HCT116 (cell line): Measurements from ENCODE around the gene SCFD2. TPM values are rescaled to one million over a fixed set of nuclear protein-coding genes. Genes with fewer than 3 reads are reported as not detected.

Experiments used
- ATAC-seq: fragments of 200-7000 bp; cut with Tn5 transposase; 2 replicates; pipeline ENCODE4 v1.9.1; 2020; ENCODE audit warnings: mild to moderate bottlenecking, moderate library complexity
- BruUV-seq: library from RNA; stranded (reverse); fragments of 400-500 nt; replicated peaks from 2 replicates; lab custom pipeline; 2021; lab: Mats Ljungman, UMichigan
- CTCF ChIA-PET: fragments of 300-600 bp; sonication (Branson Sonifier 250); formaldehyde crosslinking; loops from one replicate; lab custom pipeline; 2021; ENCODE audit warnings: antibody characterized with exemption; lab: Charles Lee
- POLR2A ChIA-PET: fragments of 300-600, 350-600 bp; sonication (Branson Sonifier 250); formaldehyde crosslinking; loops from one replicate; lab custom pipeline; 2021; ENCODE audit warnings: antibody characterized with exemption; lab: Charles Lee
- RAD21 ChIA-PET, 2 experiments: fragments of 300-600 bp; sonication (Branson Sonifier 250); formaldehyde crosslinking; loops; one replicate each; lab custom pipeline; 2023; ENCODE audit warnings: low total read pairs in 2 of 2; ENCODE audit not compliant: uncharacterized antibody in 2 of 2, unreplicated experiment in 2 of 2, low non-redundant PET in 1 of 2; lab: Charles Lee
- DNase-seq: peaks from one replicate; pipeline ENCODE4 v3.0.0-alpha.2; 2010; ENCODE audit warnings: low read depth, low spot score
- H2AFZ ChIP-seq: fragments of 200-600 bp; shearing (Covaris generic), sonication (generic); 2 replicates; pipeline ENCODE4 v1.6.1; 2017; ENCODE audit warnings: low read depth, mixed run types, mixed read lengths, antibody characterized with exemption, low read length; ENCODE audit not compliant: poor library complexity, severe bottlenecking
- H3K27ac ChIP-seq: 2 replicates; pipeline ENCODE4 v1.5.1; 2012; ENCODE audit warnings: low read depth, low read length
- H3K27me3 ChIP-seq: fragments of 200-600 bp; sonication (generic); 2 replicates; pipeline ENCODE4 v1.6.1; 2016; ENCODE audit warnings: mixed run types, low read length, mixed read lengths; ENCODE audit not compliant: insufficient read depth
- H3K36me3 ChIP-seq, 2 experiments: fragments of 200-500 bp in 1 of 2; fragments of 200-600 bp in 1 of 2; sonication (Bioruptor generic) in 1 of 2; sonication (generic) in 1 of 2; 2 replicates each; pipeline versions ENCODE4 v1.5.1 to v1.6.1; 2014 to 2016; ENCODE audit warnings: low read length in 2 of 2, inconsistent platforms in 1 of 2, mixed read lengths in 1 of 2, mixed run types in 1 of 2; ENCODE audit not compliant: insufficient read depth in 2 of 2, control insufficient read depth in 1 of 2
- H3K4me1 ChIP-seq, 2 experiments: fragments of 200-600 bp in 1 of 2; sonication (generic) in 1 of 2; 2 replicates each; pipeline versions ENCODE4 v1.5.1 to v1.6.1; 2012 to 2017; ENCODE audit warnings: low read length in 2 of 2, inconsistent platforms in 1 of 2, mild to moderate bottlenecking in 1 of 2, mixed read lengths in 1 of 2, mixed run types in 1 of 2, moderate library complexity in 1 of 2; ENCODE audit not compliant: insufficient read depth in 2 of 2, control insufficient read depth in 1 of 2
- H3K4me2 ChIP-seq: fragments of 200-600 bp; sonication (generic); 2 replicates; pipeline ENCODE4 v1.6.1; 2017; ENCODE audit warnings: mixed run types, low read length, mixed read lengths
- H3K4me3 ChIP-seq, 2 experiments: fragments of 200-600 bp in 1 of 2; sonication (generic) in 1 of 2; replicated peaks in 1 of 2; 2 replicates each; pipeline ENCODE4 v1.5.1; 2011 to 2016; ENCODE audit warnings: low read length in 2 of 2, control low read depth in 1 of 2, low read depth in 1 of 2, mild to moderate bottlenecking in 1 of 2, mixed read lengths in 1 of 2, mixed run types in 1 of 2
- H3K79me2 ChIP-seq: fragments of 200-600 bp; sonication (generic); 2 replicates; pipeline ENCODE4 v1.6.1; 2017; ENCODE audit warnings: mild to moderate bottlenecking, mixed run types, low read length, moderate library complexity, mixed read lengths; ENCODE audit not compliant: insufficient read depth
- H3K9ac ChIP-seq: fragments of 200-600 bp; sonication (generic); 2 replicates; pipeline ENCODE4 v1.6.1; 2016; ENCODE audit warnings: low read length, mixed read lengths
- H3K9me2 ChIP-seq: fragments of 200-600 bp; sonication (generic), shearing (Covaris generic); 2 replicates; pipeline ENCODE4 v1.6.1; 2017; ENCODE audit warnings: mixed run types, mild to moderate bottlenecking, moderate library complexity; ENCODE audit not compliant: insufficient read depth
- H3K9me3 ChIP-seq, 2 experiments: fragments of 200-500 bp in 1 of 2; fragments of 200-600 bp in 1 of 2; sonication (Bioruptor generic) in 1 of 2; sonication (generic) in 1 of 2; 2 replicates each; pipeline ENCODE4 v1.6.1; 2014 to 2017; ENCODE audit warnings: low read length in 2 of 2, mixed read lengths in 2 of 2, inconsistent platforms in 1 of 2, low read depth in 1 of 2, mild to moderate bottlenecking in 1 of 2, mixed run types in 1 of 2, moderate library complexity in 1 of 2; ENCODE audit not compliant: control insufficient read depth in 1 of 2, insufficient read depth in 1 of 2
- H4K20me1 ChIP-seq: fragments of 200-600 bp; sonication (generic), shearing (Covaris generic); 2 replicates; pipeline ENCODE4 v1.6.1; 2017; ENCODE audit warnings: mixed run types, mild to moderate bottlenecking, moderate library complexity; ENCODE audit not compliant: insufficient read depth
- ATF3 ChIP-seq: IDR thresholded peaks from 2 replicates; pipeline ENCODE4 v1.6.1; 2012
- CBX3 ChIP-seq: IDR thresholded peaks from 2 replicates; pipeline ENCODE4 v1.6.1; 2012; ENCODE audit warnings: low read depth
- EGR1 ChIP-seq: IDR thresholded peaks from 2 replicates; pipeline ENCODE4 v1.6.1; 2012; ENCODE audit warnings: low read depth
- JUND ChIP-seq: IDR thresholded peaks from 2 replicates; pipeline ENCODE4 v1.6.1; 2012
- RAD21 ChIP-seq: IDR thresholded peaks from 2 replicates; pipeline ENCODE4 v1.6.1; 2012; ENCODE audit warnings: low read depth, mild to moderate bottlenecking
- SIN3A ChIP-seq: IDR thresholded peaks from 2 replicates; pipeline ENCODE4 v1.6.1; 2012; ENCODE audit warnings: low read depth
- ZBTB33 ChIP-seq: IDR thresholded peaks from 2 replicates; pipeline ENCODE4 v1.6.1; 2011; ENCODE audit warnings: mild to moderate bottlenecking, low read length, moderate library complexity; ENCODE audit not compliant: insufficient replicate concordance; ENCODE audit errors: extremely low read depth
- ZFX ChIP-seq: fragments of 450-650 bp; IDR thresholded peaks from 2 replicates; pipeline ENCODE4 v1.6.1; 2017
- ZNF274 ChIP-seq: fragments of 200-500 bp; sonication (Bioruptor generic); IDR thresholded peaks from 2 replicates; pipeline ENCODE4 v1.6.1; 2014; ENCODE audit warnings: mild to moderate bottlenecking, low read depth, low read length, inconsistent platforms
- intact Hi-C: fragments of 100-400 bp; cut with micrococcal nuclease; formaldehyde crosslinking; loops from 2 replicates; pipeline ENCODE4 v1.10.0; 2022
- total RNA-seq: library from RNA; stranded (reverse); gene quantifications from one replicate; pipeline ENCODE4 v1.2.1, GENCODE V29; 2021; ENCODE audit not compliant: unreplicated experiment

The SCFD2 gene
- total RNA-seq, 1 experiment from 2014 or later, result 13.6 TPM

- CTCF ChIA-PET, result no interaction called here
- H3K4me3 ChIP-seq, result no peak overlapping the region
- H3K27ac ChIP-seq, result no peak overlapping the region
- no peaks in the 10 kb centered on the region for H4K20me1 ChIP-seq
- BruUV-seq, result no TSS peak
- H3K4me1 ChIP-seq, result no peaks in the 10 kb centered on the region
- H3K4me2 ChIP-seq, result no peak overlapping the region
- intact Hi-C loops, result no loop called here
- RAD21 ChIA-PET, result no interaction called here
- no peak overlapping the region for H3K9ac ChIP-seq
- TF ChIP-seq SIN3A (no peak), ZNF274 (no peak), JUND (no peak), CBX3 (no peak), ZFX (no peak), EGR1 (no peak), RAD21 (no peak), ATF3 (no peak)
- POLR2A ChIA-PET, result no interaction called here
- H2AFZ ChIP-seq, result no peak overlapping the region
- H3K9me3 ChIP-seq, result no peaks in the 10 kb centered on the region
- ATAC-seq (no peak), DNase-seq (no peak)
- no peaks in the 10 kb centered on the region for H3K27me3 ChIP-seq
- no peaks in the 10 kb centered on the region for H3K79me2 ChIP-seq
- no peaks in the 10 kb centered on the region for H3K9me2 ChIP-seq
- H3K36me3 ChIP-seq, result no peaks in the 10 kb centered on the region
Measured at GRCh38 chr4:53043891-53044650, 321.8 kb downstream of the SCFD2 start.

- no peaks in the 10 kb centered on the region for H3K27me3 ChIP-seq
- no peak overlapping the region for H3K4me2 ChIP-seq
- BruUV-seq, result no TSS peak
- no peaks in the 10 kb centered on the region for H4K20me1 ChIP-seq
- H3K9ac ChIP-seq, result no peak overlapping the region
- TF ChIP-seq ZBTB33, result no peak
- ChIA-PET CTCF (no interaction called here), RAD21 (no interaction called here), POLR2A (no interaction called here)
- H3K9me2 ChIP-seq, result no peaks in the 10 kb centered on the region
- H3K27ac ChIP-seq, result no peak overlapping the region
- intact Hi-C loops, result no loop called here
- no peak overlapping the region for H3K4me3 ChIP-seq
- H3K79me2 ChIP-seq, result no peaks in the 10 kb centered on the region
- H3K36me3 ChIP-seq, result no peaks in the 10 kb centered on the region
- ATAC-seq (no peak), DNase-seq (no peak)
- no peaks in the 10 kb centered on the region for H3K9me3 ChIP-seq
- no peak overlapping the region for H2AFZ ChIP-seq
- H3K4me1 ChIP-seq, result no peaks in the 10 kb centered on the region
Measured at GRCh38 chr4:53043055-53043454, 322.8 kb downstream of the SCFD2 start.
